ENCODE results near the gene DLG2.

The DLG2 gene

GRCh38 chr11:85551881-85552280, 75.3 kb downstream of the DLG2 start:
- Mint-ChIP-seq H3K9me3 (no peaks in the 10 kb centered on the region), H3K4me3 (no peak overlapping the region), H3K27ac (no peak overlapping the region), H3K4me1 (no peaks in the 10 kb centered on the region), H3K27me3 (peaks cover 2% of the 10 kb centered on the region), H3K36me3 (peaks cover 2% of the 10 kb centered on the region)
- no peak for DNase-seq (ENCODE audit: low spot score in 2 of 2)
- no peak for ATAC-seq (ENCODE audit: low read depth)

DNA sequence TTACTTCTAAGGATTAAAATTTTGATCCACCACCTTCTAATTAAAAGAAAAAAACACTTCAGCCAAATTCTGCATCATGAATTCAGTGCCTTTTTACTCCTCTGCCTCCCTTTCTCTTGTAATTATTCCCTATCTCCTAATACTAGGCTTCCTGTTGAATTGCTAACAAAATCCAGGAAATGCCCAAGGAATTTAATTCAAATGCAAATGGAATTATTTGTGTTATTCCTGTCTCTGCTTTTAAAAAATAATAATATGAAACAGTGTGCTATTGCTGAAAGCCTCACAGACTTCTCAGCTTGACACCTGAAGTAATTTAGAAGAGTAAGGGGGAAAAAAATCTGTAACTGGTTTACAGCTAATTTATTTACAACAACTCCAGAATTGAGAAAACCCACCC, 85.5 kb downstream of the DLG2 start:
- H3K4me3 Mint-ChIP-seq = no peak overlapping the region
- no peak overlapping the region for H3K27ac Mint-ChIP-seq
- H3K36me3 Mint-ChIP-seq = peaks cover 2% of the 10 kb centered on the region
- no peak for ATAC-seq (ENCODE audit: low read depth)
- H3K9me3 Mint-ChIP-seq = no peaks in the 10 kb centered on the region
- DNase-seq (ENCODE audit: low spot score in 2 of 2) = no peak
- no peaks in the 10 kb centered on the region for H3K27me3 Mint-ChIP-seq
- no peaks in the 10 kb centered on the region for H3K4me1 Mint-ChIP-seq

GRCh38 chr11:85540635-85541205, 86.4 kb downstream of the DLG2 start:
- Mint-ChIP-seq H3K36me3 (peaks cover 2% of the 10 kb centered on the region), H3K9me3 (no peaks in the 10 kb centered on the region), H3K27me3 (no peaks in the 10 kb centered on the region), H3K4me1 (no peaks in the 10 kb centered on the region), H3K4me3 (no peak overlapping the region), H3K27ac (no peak overlapping the region)
- DNase-seq (ENCODE audit: low spot score in 2 of 2) (no peak), ATAC-seq (ENCODE audit: low read depth) (no peak)

DNA sequence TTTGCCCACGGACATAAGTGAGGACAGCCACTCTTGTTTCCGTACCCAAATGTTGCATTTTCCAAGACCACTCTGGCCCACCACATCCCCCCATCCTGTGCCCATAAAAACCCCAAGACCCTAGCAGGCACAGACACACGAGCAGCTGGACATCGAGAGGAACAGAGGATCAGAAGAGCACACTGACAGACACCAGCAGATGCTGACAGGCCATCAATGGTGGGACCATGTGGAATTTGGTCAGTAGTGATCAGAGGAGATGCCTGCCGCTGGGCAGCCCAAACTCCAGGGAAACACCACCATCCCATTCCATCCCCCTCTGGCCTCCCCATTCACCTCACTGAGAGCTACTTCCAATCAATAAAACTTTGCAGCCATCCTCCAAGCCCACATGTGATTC, 87.0 kb downstream of the DLG2 start:
- H3K9me3 Mint-ChIP-seq = no peaks in the 10 kb centered on the region
- H3K4me3 Mint-ChIP-seq = no peak overlapping the region
- H3K36me3 Mint-ChIP-seq = peaks cover 2% of the 10 kb centered on the region
- DNase-seq (ENCODE audit: low spot score in 2 of 2) (no peak), ATAC-seq (ENCODE audit: low read depth) (no peak)
- no peak overlapping the region for H3K27ac Mint-ChIP-seq
- no peaks in the 10 kb centered on the region for H3K4me1 Mint-ChIP-seq
- H3K27me3 Mint-ChIP-seq = no peaks in the 10 kb centered on the region

DNA sequence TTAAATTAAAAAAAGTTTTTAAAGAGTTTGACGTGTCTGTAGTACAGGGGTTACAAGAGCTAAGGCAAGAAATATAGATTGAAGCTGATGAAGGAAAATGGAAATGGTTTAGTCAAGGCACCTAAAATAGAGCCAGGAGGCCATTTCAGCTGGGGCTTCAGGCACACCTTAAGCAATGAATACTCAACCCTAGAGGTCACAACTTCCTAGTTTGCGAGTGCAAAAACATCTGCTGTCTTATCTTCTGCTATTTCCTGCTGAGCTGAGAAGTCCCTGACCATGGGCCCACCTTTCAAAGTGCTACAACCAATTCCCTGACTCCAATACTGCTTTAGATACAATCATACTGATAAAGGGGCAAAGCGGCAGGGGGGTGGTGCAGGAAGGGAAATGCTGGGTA, 87.4 kb downstream of the DLG2 start:
- H3K27me3 Mint-ChIP-seq = no peaks in the 10 kb centered on the region
- no peak overlapping the region for H3K4me3 Mint-ChIP-seq
- H3K36me3 Mint-ChIP-seq = peaks cover 5% of the 10 kb centered on the region
- H3K4me1 Mint-ChIP-seq = no peaks in the 10 kb centered on the region
- no peak for DNase-seq (ENCODE audit: low spot score in 2 of 2)
- peaks cover 3% of the 10 kb centered on the region for H3K9me3 Mint-ChIP-seq
- H3K27ac Mint-ChIP-seq = no peak overlapping the region
- no peak for ATAC-seq (ENCODE audit: low read depth)

DNA sequence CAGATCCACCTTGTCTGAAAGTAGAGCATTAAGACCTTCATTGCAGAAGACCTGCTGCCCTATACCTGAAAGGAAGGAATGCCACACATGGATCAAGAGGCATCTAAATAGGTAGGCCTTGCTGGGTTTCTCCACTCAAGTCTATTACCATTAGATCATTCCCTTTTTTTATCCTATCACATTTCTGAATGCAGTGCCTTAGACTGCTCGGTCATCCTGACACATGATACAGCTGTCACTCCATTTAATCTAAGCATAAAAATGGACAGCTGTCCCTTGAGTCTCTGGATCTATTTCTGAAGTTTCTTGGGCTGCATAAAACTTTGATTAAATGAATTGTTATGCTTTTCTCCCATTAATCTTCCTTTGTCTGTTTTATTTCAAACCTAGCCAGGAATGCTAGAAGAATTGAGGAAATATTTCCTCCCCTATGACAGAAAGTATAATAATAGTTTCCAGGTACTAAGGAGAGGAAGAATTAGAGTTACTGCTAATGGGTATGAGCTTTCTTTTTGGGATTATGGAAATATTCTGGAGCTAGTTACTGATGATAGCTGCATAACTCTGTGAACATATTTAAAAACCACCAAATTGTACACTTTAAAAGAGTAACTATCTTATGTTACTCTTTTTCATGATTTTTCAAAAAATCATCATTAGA, 88.0 kb downstream of the DLG2 start:
- Mint-ChIP-seq H3K27me3 (no peaks in the 10 kb centered on the region), H3K27ac (no peak overlapping the region), H3K9me3 (peaks cover 3% of the 10 kb centered on the region), H3K4me3 (no peak overlapping the region), H3K4me1 (no peaks in the 10 kb centered on the region), H3K36me3 (peaks cover 5% of the 10 kb centered on the region)
- DNase-seq (ENCODE audit: low spot score in 2 of 2) (no peak), ATAC-seq (ENCODE audit: low read depth) (no peak)

DNA sequence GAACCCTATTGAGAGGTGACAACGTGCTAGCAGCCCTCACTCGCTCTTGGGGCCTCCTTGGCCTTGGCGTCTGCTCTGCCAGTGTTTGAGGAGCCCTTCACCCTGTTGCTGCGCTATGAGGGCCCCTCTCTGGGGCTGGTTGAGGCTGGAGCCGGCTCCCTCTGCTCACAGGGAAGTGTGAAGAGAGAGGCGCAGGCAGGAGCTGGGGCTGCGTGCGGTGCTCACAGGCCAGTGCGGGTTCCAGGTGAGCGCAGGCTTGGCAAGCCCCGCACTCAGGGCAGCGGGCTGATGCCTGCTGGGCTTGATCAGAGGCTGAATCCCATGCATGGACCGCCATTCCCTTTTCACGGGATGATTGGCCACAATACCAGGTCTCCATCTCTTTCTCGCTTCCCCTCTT, 90.7 kb downstream of the DLG2 start:
- no peak for ATAC-seq (ENCODE audit: low read depth)
- Mint-ChIP-seq H3K27me3 (no peaks in the 10 kb centered on the region), H3K4me3 (no peak overlapping the region), H3K36me3 (peaks cover 5% of the 10 kb centered on the region), H3K9me3 (peaks cover 3% of the 10 kb centered on the region), H3K27ac (no peak overlapping the region), H3K4me1 (no peaks in the 10 kb centered on the region)
- no peak for DNase-seq (ENCODE audit: low spot score in 2 of 2)

DNA sequence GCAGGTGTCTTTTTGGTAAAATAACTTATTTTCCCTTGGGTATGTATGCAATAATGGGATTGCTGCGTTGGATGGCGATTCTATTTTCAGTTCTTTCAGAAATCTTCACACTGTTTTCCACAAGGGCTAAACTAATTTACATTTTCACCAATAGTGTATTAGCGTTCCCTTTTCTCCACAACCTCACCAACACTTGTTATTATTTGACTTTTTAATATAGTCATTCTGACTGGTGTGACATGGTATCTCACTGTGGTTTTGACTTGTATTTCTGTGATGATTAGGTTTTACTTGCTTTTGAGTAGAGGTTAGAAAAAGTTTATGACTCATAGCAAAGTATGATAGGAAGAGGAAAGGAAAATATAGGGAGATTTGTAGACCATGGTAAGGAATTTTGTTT, 92.3 kb downstream of the DLG2 start:
- DNase-seq (ENCODE audit: low spot score in 2 of 2) (no peak), ATAC-seq (ENCODE audit: low read depth) (no peak)
- Mint-ChIP-seq H3K4me3 (no peak overlapping the region), H3K27me3 (no peaks in the 10 kb centered on the region), H3K9me3 (peaks cover 3% of the 10 kb centered on the region), H3K36me3 (peaks cover 5% of the 10 kb centered on the region), H3K27ac (no peak overlapping the region), H3K4me1 (no peaks in the 10 kb centered on the region)

- no peak overlapping the region for H3K4me3 Mint-ChIP-seq
- H3K27ac Mint-ChIP-seq = no peak overlapping the region
- no peaks in the 10 kb centered on the region for H3K4me1 Mint-ChIP-seq
Observed at GRCh38 chr11:85531191-85531897, 95.8 kb downstream of the DLG2 start.

GRCh38 chr11:85530634-85531033, 96.5 kb downstream of the DLG2 start:
- Mint-ChIP-seq H3K9me3 (peaks cover 4% of the 10 kb centered on the region), H3K4me3 (no peak overlapping the region), H3K36me3 (peaks cover 5% of the 10 kb centered on the region), H3K27me3 (no peaks in the 10 kb centered on the region), H3K27ac (no peak overlapping the region), H3K4me1 (no peaks in the 10 kb centered on the region)
- ATAC-seq (ENCODE audit: low read depth) (no peak), DNase-seq (ENCODE audit: low spot score in 2 of 2) (no peak)

More at GRCh38 chr11:85531191-85531897, 95.8 kb downstream of the DLG2 start:
- no peak for ATAC-seq (ENCODE audit: low read depth)
- Mint-ChIP-seq H3K27me3 (no peaks in the 10 kb centered on the region), H3K36me3 (peaks cover 5% of the 10 kb centered on the region), H3K9me3 (peaks cover 4% of the 10 kb centered on the region)
- no peak for DNase-seq (ENCODE audit: low spot score in 2 of 2)

GRCh38 chr11:85526564-85526963, 100.6 kb downstream of the DLG2 start:
- no peaks in the 10 kb centered on the region for H3K27me3 Mint-ChIP-seq
- ATAC-seq (ENCODE audit: low read depth) = no peak
- H3K36me3 Mint-ChIP-seq = peaks cover 11% of the 10 kb centered on the region
- H3K4me1 Mint-ChIP-seq = no peaks in the 10 kb centered on the region
- no peak overlapping the region for H3K4me3 Mint-ChIP-seq
- H3K9me3 Mint-ChIP-seq = peaks cover 11% of the 10 kb centered on the region
- no peak overlapping the region for H3K27ac Mint-ChIP-seq
- DNase-seq (ENCODE audit: low spot score in 2 of 2) = no peak

GRCh38 chr11:85525686-85526085, 101.5 kb downstream of the DLG2 start:
- H3K27me3 Mint-ChIP-seq = no peaks in the 10 kb centered on the region
- peaks cover 14% of the 10 kb centered on the region for H3K9me3 Mint-ChIP-seq
- no peak overlapping the region for H3K4me3 Mint-ChIP-seq
- DNase-seq (ENCODE audit: low spot score in 2 of 2) (no peak), ATAC-seq (ENCODE audit: low read depth) (no peak)
- H3K4me1 Mint-ChIP-seq = no peaks in the 10 kb centered on the region
- H3K27ac Mint-ChIP-seq = no peak overlapping the region
- peaks cover 11% of the 10 kb centered on the region for H3K36me3 Mint-ChIP-seq

GRCh38 chr11:85517272-85517671, 109.9 kb downstream of the DLG2 start:
- no peak overlapping the region for H3K4me3 Mint-ChIP-seq
- no peak overlapping the region for H3K27ac Mint-ChIP-seq
- no peaks in the 10 kb centered on the region for H3K27me3 Mint-ChIP-seq
- H3K4me1 Mint-ChIP-seq = peaks cover 3% of the 10 kb centered on the region
- ATAC-seq (ENCODE audit: low read depth) = peak; percentile 68
- no peak for DNase-seq (ENCODE audit: low spot score in 2 of 2)
- peaks cover 9% of the 10 kb centered on the region for H3K9me3 Mint-ChIP-seq
- H3K36me3 Mint-ChIP-seq = peaks cover 5% of the 10 kb centered on the region

- H3K27ac Mint-ChIP-seq = no peak overlapping the region
- H3K27me3 Mint-ChIP-seq = no peaks in the 10 kb centered on the region
- ATAC-seq (ENCODE audit: low read depth) = peak; percentile 57
- H3K9me3 Mint-ChIP-seq = peaks cover 1% of the 10 kb centered on the region
- H3K4me1 Mint-ChIP-seq = no peaks in the 10 kb centered on the region
- H3K36me3 Mint-ChIP-seq = no peaks in the 10 kb centered on the region
- DNase-seq (ENCODE audit: low spot score in 2 of 2) = no peak
- H3K4me3 Mint-ChIP-seq = no peak overlapping the region
Observed at GRCh38 chr11:85495918-85496317, 131.2 kb downstream of the DLG2 start.

Data from memory B cell (primary cell).